IMR-90 (cell line): ENCODE results near the gene PRMT2. TPM values are rescaled to one million over a fixed set of nuclear protein-coding genes. Genes with fewer than 3 reads are reported as not detected.

Experiments used
- ATAC-seq: fragments of 200-7000 bp; cut with Tn5 transposase; 2 replicates; pipeline ENCODE4 v1.9.1; 2020; ENCODE audit warnings: low read depth, mild to moderate bottlenecking, moderate library complexity
- BruUV-seq: library from RNA; stranded (reverse); fragments of 400-500 nt; replicated peaks from 2 replicates; lab custom pipeline; 2021; lab: Mats Ljungman, UMichigan
- CTCF ChIA-PET: fragments of 300-600 bp; formaldehyde crosslinking; extraction: SDS; loops from one replicate; lab custom pipeline; 2021; ENCODE audit warnings: antibody characterized with exemption; lab: Yijun Ruan, JAX
- POLR2A ChIA-PET: fragments of 300-600 bp; sonication (Branson Sonifier 250); formaldehyde crosslinking; loops from one replicate; lab custom pipeline; 2022; ENCODE audit warnings: antibody characterized with exemption; ENCODE audit not compliant: unreplicated experiment; lab: Charles Lee
- DNase-seq: peaks from one replicate; pipeline ENCODE4 v3.0.0; 2013
- H2AFZ ChIP-seq: replicated peaks from 2 replicates; pipeline ENCODE3; 2013; ENCODE audit warnings: low read length, mild to moderate bottlenecking; ENCODE audit not compliant: poor library complexity
- H2AK5ac ChIP-seq: 2 replicates; pipeline ENCODE4 v1.6.1; 2013; ENCODE audit warnings: low read depth, low read length, inconsistent platforms
- H2AK9ac ChIP-seq: replicated peaks from 2 replicates; pipeline ENCODE3; 2013; ENCODE audit warnings: mild to moderate bottlenecking, low read depth, low read length, moderate library complexity; ENCODE audit not compliant: poor library complexity
- H2BK120ac ChIP-seq: 2 replicates; pipeline ENCODE4 v1.6.1; 2013; ENCODE audit warnings: low read depth, low read length, inconsistent platforms
- H2BK15ac ChIP-seq: 3 replicates; pipeline ENCODE4 v1.6.1; 2013; ENCODE audit warnings: low read depth, low read length, inconsistent platforms
- H2BK20ac ChIP-seq: 2 replicates; pipeline ENCODE4 v1.6.1; 2013; ENCODE audit warnings: low read depth, mild to moderate bottlenecking, inconsistent platforms, low read length, moderate library complexity
- H2BK5ac ChIP-seq: 2 replicates; pipeline ENCODE4 v1.6.1; 2013; ENCODE audit warnings: mild to moderate bottlenecking, low read depth, low read length, inconsistent platforms; ENCODE audit not compliant: poor library complexity, severe bottlenecking
- H3K14ac ChIP-seq: replicated peaks from 2 replicates; pipeline ENCODE4 v1.6.1; 2013; ENCODE audit warnings: low read depth, low read length, inconsistent platforms
- H3K18ac ChIP-seq: 2 replicates; pipeline ENCODE4 v1.6.1; 2013; ENCODE audit warnings: low read depth, low read length, control low read depth
- H3K23ac ChIP-seq: 2 replicates; pipeline ENCODE4 v1.6.1; 2013; ENCODE audit warnings: low read depth, low read length, inconsistent platforms
- H3K27ac ChIP-seq: 2 replicates; pipeline ENCODE4 v1.5.1; 2013; ENCODE audit warnings: mild to moderate bottlenecking, control low read depth, low read length; ENCODE audit not compliant: insufficient read depth
- H3K27me3 ChIP-seq: 2 replicates; pipeline ENCODE4 v1.6.1; 2013; ENCODE audit warnings: low read length; ENCODE audit not compliant: control insufficient read depth, insufficient read depth
- H3K36me3 ChIP-seq: 2 replicates; pipeline ENCODE4 v1.6.1; 2013; ENCODE audit warnings: low read length, mixed read lengths; ENCODE audit not compliant: control insufficient read depth, insufficient read depth
- H3K4ac ChIP-seq: 2 replicates; pipeline ENCODE4 v1.6.1; 2013; ENCODE audit warnings: low read depth, low read length, inconsistent platforms
- H3K4me1 ChIP-seq: 2 replicates; pipeline ENCODE4 v1.6.1; 2013; ENCODE audit warnings: low read length, mixed read lengths; ENCODE audit not compliant: control insufficient read depth, insufficient read depth
- H3K4me2 ChIP-seq: 2 replicates; pipeline ENCODE4 v1.6.1; 2013; ENCODE audit warnings: low read depth, mild to moderate bottlenecking, control low read depth, low read length, moderate library complexity
- H3K4me3 ChIP-seq: 2 replicates; pipeline ENCODE4 v1.5.1; 2013; ENCODE audit warnings: low read depth, mild to moderate bottlenecking, control low read depth, low read length, moderate library complexity; ENCODE audit not compliant: insufficient read depth
- H3K56ac ChIP-seq: 2 replicates; pipeline ENCODE4 v1.6.1; 2013; ENCODE audit warnings: low read length, inconsistent platforms; ENCODE audit not compliant: insufficient read depth; ENCODE audit errors: extremely low read depth
- H3K79me1 ChIP-seq, 2 experiments: 2 replicates each; pipeline ENCODE4 v1.6.1; 2013; ENCODE audit warnings: low read length in 2 of 2, inconsistent platforms in 1 of 2, low read depth in 1 of 2
- H3K9ac ChIP-seq: 2 replicates; pipeline ENCODE4 v1.6.1; 2013; ENCODE audit warnings: low read depth, low read length, control low read depth
- H3K9me1 ChIP-seq: 2 replicates; pipeline ENCODE4 v1.6.1; 2013; ENCODE audit warnings: low read length, inconsistent platforms; ENCODE audit not compliant: insufficient read depth
- H3K9me3 ChIP-seq: 2 replicates; pipeline ENCODE4 v1.6.1; 2013; ENCODE audit warnings: low read length; ENCODE audit not compliant: control insufficient read depth, insufficient read depth
- H4K20me1 ChIP-seq: 2 replicates; pipeline ENCODE4 v1.6.1; 2013; ENCODE audit warnings: low read length, inconsistent platforms; ENCODE audit not compliant: insufficient read depth
- H4K5ac ChIP-seq: 2 replicates; pipeline ENCODE4 v1.6.1; 2013; ENCODE audit warnings: mild to moderate bottlenecking, low read depth, low read length, control low read depth
- H4K8ac ChIP-seq, 2 experiments: 2 replicates each; pipeline ENCODE4 v1.6.1; 2013; ENCODE audit warnings: low read depth in 2 of 2, low read length in 2 of 2, control low read depth in 1 of 2, inconsistent platforms in 1 of 2
- H4K91ac ChIP-seq: 2 replicates; pipeline ENCODE4 v1.6.1; 2013; ENCODE audit warnings: low read depth, low read length, inconsistent platforms; ENCODE audit not compliant: insufficient read depth
- BHLHE40 ChIP-seq: fragments of 150-350 bp; IDR thresholded peaks from 2 replicates; pipeline ENCODE4 v1.6.1; 2016; ENCODE audit warnings: mild to moderate bottlenecking, low read depth, low read length
- CEBPB ChIP-seq: IDR thresholded peaks from 2 replicates; pipeline ENCODE4 v1.6.1; 2012; ENCODE audit warnings: low read depth, low read length, improper control_type of control experiment
- CHD1 ChIP-seq: IDR thresholded peaks from 2 replicates; pipeline ENCODE4 v1.6.1; 2012; ENCODE audit warnings: low read depth, low read length, improper control_type of control experiment
- FOS ChIP-seq: fragments of 150-350 bp; IDR thresholded peaks from 2 replicates; pipeline ENCODE4 v1.6.1; 2016; ENCODE audit warnings: low read depth, low read length
- MAFK ChIP-seq: IDR thresholded peaks from 2 replicates; pipeline ENCODE4 v1.6.1; 2012; ENCODE audit warnings: low read depth, low read length, improper control_type of control experiment
- MAZ ChIP-seq: IDR thresholded peaks from 2 replicates; pipeline ENCODE4 v1.6.1; 2012; ENCODE audit warnings: low read depth, mild to moderate bottlenecking, low read length, improper control_type of control experiment, moderate library complexity, borderline replicate concordance
- MXI1 ChIP-seq: IDR thresholded peaks from 2 replicates; pipeline ENCODE4 v1.6.1; 2012; ENCODE audit warnings: low read depth, mild to moderate bottlenecking, low read length, moderate library complexity, borderline replicate concordance
- NFE2L2 ChIP-seq: fragments of 150-350 bp; IDR thresholded peaks from 2 replicates; pipeline ENCODE4 v1.6.1; 2016; ENCODE audit warnings: low read depth, mild to moderate bottlenecking, low read length
- POLR2A ChIP-seq: IDR thresholded peaks from 2 replicates; pipeline ENCODE4 v1.6.1; 2012; ENCODE audit warnings: mild to moderate bottlenecking, low read depth, low read length
- RAD21 ChIP-seq: IDR thresholded peaks from 2 replicates; pipeline ENCODE4 v1.6.1; 2012; ENCODE audit warnings: low read length, improper control_type of control experiment
- RCOR1 ChIP-seq: IDR thresholded peaks from 2 replicates; pipeline ENCODE4 v1.6.1; 2012; ENCODE audit warnings: mild to moderate bottlenecking, low read length, improper control_type of control experiment; ENCODE audit not compliant: insufficient replicate concordance
- RFX5 ChIP-seq: IDR thresholded peaks from 2 replicates; pipeline ENCODE4 v1.8.0; 2012; ENCODE audit warnings: low read depth, mild to moderate bottlenecking, low read length, moderate library complexity
- SMC3 ChIP-seq: fragments of 150-350 bp; IDR thresholded peaks from 2 replicates; pipeline ENCODE4 v1.6.1; 2016; ENCODE audit warnings: low read depth, mild to moderate bottlenecking, antibody characterized with exemption, low read length, moderate library complexity
- WGBS, 2 experiments: methylation state at CpG; one replicate each; pipeline versions ENCODE4 v1.1.5 to v1.1.7; 2013; ENCODE audit warnings: missing lambda C conversion rate in 2 of 2; ENCODE audit not compliant: insufficient read length in 1 of 2; ENCODE audit errors: extremely low coverage in 2 of 2; 5-methylcytosine and 5-hydroxymethylcytosine counted together
- dilution Hi-C: fragments of 300-500 bp; cut with HindIII; formaldehyde crosslinking; loops from one replicate; pipeline ENCODE4 v1.14.3; 2018; ENCODE audit warnings: low sequenced_read_pairs; ENCODE audit not compliant: unreplicated experiment
- in situ Hi-C: fragments of 300-500 bp; cut with MboI; formaldehyde crosslinking; loops from 3 replicates; pipeline ENCODE4 v1.14.3; 2019; ENCODE audit warnings: low sequenced_read_pairs, inconsistent platforms, mixed read lengths
- intact Hi-C: fragments of 100-400 bp; cut with micrococcal nuclease; formaldehyde crosslinking; loops from 2 replicates; pipeline ENCODE4 v1.10.0; 2022
- polyA plus RNA-seq, 3 experiments: library from polyadenylated mRNA; depleted of rRNA; stranded (reverse); fragments of >200 nt; gene quantifications; 2 replicates each; pipeline ENCODE4 v1.2.3, GENCODE V29; 2012; ENCODE audit warnings: low replicate concordance in 1 of 3
- total RNA-seq: library from RNA; depleted of rRNA; stranded (reverse); fragments of >200 nt; gene quantifications from 2 replicates; pipeline ENCODE4 v1.2.3, GENCODE V29; 2012
- TF ChIP-seq, protein P1 (sequence below): fragments of 150-350 bp; IDR thresholded peaks from 2 replicates; pipeline ENCODE4 v1.6.1; 2017; ENCODE audit warnings: mild to moderate bottlenecking, antibody characterized with exemption, low read length, low read depth
- TF ChIP-seq, protein P2 (sequence below): conservative IDR thresholded peaks from 2 replicates; pipeline ENCODE4 v1.5.1; 2012; ENCODE audit warnings: mild to moderate bottlenecking, low read depth, low read length, improper control_type of control experiment
- TF ChIP-seq, protein P3 (sequence below): fragments of 150-350 bp; IDR thresholded peaks from 2 replicates; pipeline ENCODE4 v1.6.1; 2016; ENCODE audit warnings: low read depth, mild to moderate bottlenecking, low read length, moderate library complexity, borderline replicate concordance

Gene PRMT2
- total and polyA plus RNA-seq, 2 of the 4 experiments (the other 2 are of a cell fraction), result 126 to 159 TPM

DNA sequence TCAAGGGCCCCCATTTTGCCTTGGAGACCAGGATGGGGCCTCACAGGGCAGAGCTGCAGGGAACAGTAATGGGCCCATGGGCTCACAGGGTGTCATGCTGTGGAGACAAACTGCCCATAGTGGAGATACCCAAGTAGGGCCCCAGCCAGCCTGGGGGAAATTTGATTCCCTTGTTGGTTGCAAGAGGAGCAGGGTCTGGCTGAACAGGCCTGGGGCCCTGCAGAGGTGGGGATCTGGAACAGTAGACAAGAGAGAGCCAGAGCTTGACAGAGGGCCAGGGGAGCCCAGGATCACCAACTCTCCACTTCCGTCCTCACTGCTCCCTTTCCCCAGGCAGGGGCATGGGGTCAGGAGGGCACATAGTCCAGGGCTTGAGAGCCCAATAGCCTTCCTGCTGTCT, 39.3 kb upstream of the PRMT2 start:
- H2AK9ac ChIP-seq, result no peak overlapping the region
- DNase-seq (no peak), ATAC-seq (no peak)
- no peak overlapping the region for H3K4me3 ChIP-seq
- H4K8ac ChIP-seq, result no peak overlapping the region
- no peaks in the 10 kb centered on the region for H4K20me1 ChIP-seq
- no peak overlapping the region for H3K9ac ChIP-seq
- no peak overlapping the region for H2BK20ac ChIP-seq
- BruUV-seq, result no TSS peak
- H4K5ac ChIP-seq, result no peak overlapping the region
- no peak overlapping the region for H3K27ac ChIP-seq
- intact Hi-C loops, result no loop called here
- in situ Hi-C loops, result no loop called here
- peaks cover 15% of the 10 kb centered on the region for H3K9me3 ChIP-seq
- no peak overlapping the region for H2BK15ac ChIP-seq
- H2BK5ac ChIP-seq, result no peak overlapping the region
- no peaks in the 10 kb centered on the region for H3K79me1 ChIP-seq
- no CpG with 5 or more reads among the region's 1 CpG for WGBS, 2 experiments
- H3K4me2 ChIP-seq, result no peak overlapping the region
- no peak overlapping the region for H4K91ac ChIP-seq
- H3K9me1 ChIP-seq, result peaks cover 8% of the 10 kb centered on the region; the same call in 1 of the 2 replicates
- H2BK120ac ChIP-seq, result no peak overlapping the region
- H3K27me3 ChIP-seq, result no peaks in the 10 kb centered on the region
- H3K14ac ChIP-seq, result no peak overlapping the region
- peaks cover 6% of the 10 kb centered on the region for H3K4me1 ChIP-seq
- no peak overlapping the region for H2AFZ ChIP-seq
- ChIA-PET POLR2A (no interaction called here), CTCF (no interaction called here)
- H3K56ac ChIP-seq, result no peak overlapping the region
- H3K23ac ChIP-seq, result no peak overlapping the region
- H3K18ac ChIP-seq, result no peak overlapping the region
- H3K36me3 ChIP-seq, result no peaks in the 10 kb centered on the region
- TF ChIP-seq RAD21 (no peak), MAZ (no peak), CHD1 (no peak), FOS (no peak), MAFK (no peak), POLR2A (no peak), SMC3 (no peak), RCOR1 (no peak), NFE2L2 (no peak), MXI1 (no peak), RFX5 (no peak), BHLHE40 (no peak), CEBPB (no peak)
- TF ChIP-seq, protein P1, sequence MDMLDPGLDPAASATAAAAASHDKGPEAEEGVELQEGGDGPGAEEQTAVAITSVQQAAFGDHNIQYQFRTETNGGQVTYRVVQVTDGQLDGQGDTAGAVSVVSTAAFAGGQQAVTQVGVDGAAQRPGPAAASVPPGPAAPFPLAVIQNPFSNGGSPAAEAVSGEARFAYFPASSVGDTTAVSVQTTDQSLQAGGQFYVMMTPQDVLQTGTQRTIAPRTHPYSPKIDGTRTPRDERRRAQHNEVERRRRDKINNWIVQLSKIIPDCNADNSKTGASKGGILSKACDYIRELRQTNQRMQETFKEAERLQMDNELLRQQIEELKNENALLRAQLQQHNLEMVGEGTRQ, result no peak
- TF ChIP-seq, protein P2, sequence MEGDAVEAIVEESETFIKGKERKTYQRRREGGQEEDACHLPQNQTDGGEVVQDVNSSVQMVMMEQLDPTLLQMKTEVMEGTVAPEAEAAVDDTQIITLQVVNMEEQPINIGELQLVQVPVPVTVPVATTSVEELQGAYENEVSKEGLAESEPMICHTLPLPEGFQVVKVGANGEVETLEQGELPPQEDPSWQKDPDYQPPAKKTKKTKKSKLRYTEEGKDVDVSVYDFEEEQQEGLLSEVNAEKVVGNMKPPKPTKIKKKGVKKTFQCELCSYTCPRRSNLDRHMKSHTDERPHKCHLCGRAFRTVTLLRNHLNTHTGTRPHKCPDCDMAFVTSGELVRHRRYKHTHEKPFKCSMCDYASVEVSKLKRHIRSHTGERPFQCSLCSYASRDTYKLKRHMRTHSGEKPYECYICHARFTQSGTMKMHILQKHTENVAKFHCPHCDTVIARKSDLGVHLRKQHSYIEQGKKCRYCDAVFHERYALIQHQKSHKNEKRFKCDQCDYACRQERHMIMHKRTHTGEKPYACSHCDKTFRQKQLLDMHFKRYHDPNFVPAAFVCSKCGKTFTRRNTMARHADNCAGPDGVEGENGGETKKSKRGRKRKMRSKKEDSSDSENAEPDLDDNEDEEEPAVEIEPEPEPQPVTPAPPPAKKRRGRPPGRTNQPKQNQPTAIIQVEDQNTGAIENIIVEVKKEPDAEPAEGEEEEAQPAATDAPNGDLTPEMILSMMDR, result no peak
- TF ChIP-seq, protein P3, sequence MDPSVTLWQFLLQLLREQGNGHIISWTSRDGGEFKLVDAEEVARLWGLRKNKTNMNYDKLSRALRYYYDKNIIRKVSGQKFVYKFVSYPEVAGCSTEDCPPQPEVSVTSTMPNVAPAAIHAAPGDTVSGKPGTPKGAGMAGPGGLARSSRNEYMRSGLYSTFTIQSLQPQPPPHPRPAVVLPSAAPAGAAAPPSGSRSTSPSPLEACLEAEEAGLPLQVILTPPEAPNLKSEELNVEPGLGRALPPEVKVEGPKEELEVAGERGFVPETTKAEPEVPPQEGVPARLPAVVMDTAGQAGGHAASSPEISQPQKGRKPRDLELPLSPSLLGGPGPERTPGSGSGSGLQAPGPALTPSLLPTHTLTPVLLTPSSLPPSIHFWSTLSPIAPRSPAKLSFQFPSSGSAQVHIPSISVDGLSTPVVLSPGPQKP, result no peak
- H3K4ac ChIP-seq, result no peak overlapping the region
- H2AK5ac ChIP-seq, result no peak overlapping the region
- dilution Hi-C loops, result no loop called here
